Stimulated activated CD4-positive, alpha-beta T cell treated with anti-CD3 and anti-CD28 coated beads, Interleukin-2, amount 100 ng/mL, for 48 hours (primary cell): Measurements from ENCODE around the gene ZNF521.

ENCODE experiments used
- DNase-seq, 2 donors: peaks; one replicate each; pipeline ENCODE4 v3.0.0-alpha.2; 2020

The ZNF521 gene

DNA sequence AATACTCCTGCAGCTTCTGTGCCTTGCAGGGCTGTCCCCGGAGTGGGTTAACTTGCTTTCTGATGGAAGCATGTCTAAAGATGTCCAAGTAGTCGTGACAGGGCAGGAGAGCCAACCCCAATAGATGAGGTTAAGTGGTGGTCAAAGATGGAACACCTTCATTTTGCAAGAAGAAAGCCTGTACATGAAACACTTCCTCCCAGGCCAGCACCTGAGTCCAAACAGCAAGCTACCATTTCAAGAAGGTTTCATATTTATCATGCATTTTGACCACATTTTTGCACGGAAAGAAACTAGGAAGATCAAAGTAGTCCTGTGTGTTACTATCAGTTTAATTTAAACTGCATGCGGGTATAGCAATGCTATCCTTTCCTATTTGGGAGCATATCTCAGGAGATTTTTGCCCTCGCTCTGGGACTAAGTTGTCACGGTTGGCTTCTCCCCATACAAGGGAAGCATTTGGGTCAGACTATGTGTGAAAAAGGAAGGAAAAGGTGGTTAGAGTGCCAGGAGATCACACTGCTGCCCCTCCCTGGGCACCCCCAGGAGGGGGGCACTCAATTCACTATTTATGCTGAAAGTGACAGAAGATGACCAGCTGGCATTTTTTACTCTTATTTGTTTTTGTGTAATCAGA lies 187.6 kb downstream of the ZNF521 start:
- no peak for DNase-seq

DNA sequence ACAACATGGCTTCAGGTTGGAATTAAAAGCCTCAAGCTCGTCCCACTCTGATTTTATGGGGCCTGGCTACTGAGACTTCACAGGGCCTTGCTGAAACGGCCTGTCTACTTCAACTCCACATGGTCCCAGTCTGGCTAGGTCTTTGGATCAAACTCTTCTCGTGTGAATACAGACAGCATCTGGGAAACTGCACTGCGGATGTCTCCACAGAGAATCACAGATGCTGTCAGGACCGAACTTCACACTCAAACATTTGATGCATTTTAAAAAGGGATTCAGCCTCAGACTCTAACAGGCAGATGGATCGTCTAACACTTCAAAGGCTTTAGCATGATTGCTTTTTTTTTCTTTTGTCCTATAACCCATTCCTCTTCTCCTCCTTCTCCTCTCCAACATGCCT lies 198.5 kb downstream of the ZNF521 start:
- no peak for DNase-seq

- no peak for DNase-seq
Observed at GRCh38 chr18:25147877-25148488, 204.0 kb downstream of the ZNF521 start.

DNA sequence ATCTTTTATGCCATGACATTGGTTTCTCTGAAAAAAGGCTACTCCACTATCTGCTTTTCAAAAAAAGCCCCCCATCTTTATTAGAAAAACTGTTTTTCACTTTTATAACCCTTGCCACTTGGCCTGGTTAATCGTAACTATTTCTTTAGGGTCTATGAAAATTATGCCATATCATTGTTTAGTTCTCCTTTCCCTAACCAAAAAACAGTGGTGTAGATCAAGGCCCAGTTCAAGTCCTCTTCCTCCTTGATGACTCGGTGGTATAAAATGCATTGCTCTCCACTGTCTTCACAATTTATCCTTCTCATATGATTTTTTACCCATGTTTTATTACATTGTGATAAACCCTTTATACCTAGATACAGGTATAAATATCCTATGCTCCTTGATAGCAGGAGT lies 205.5 kb downstream of the ZNF521 start:
- no peak for DNase-seq

GRCh38 chr18:25145731-25146511 lies 206.0 kb downstream of the ZNF521 start:
- DNase-seq, result no peak

DNA sequence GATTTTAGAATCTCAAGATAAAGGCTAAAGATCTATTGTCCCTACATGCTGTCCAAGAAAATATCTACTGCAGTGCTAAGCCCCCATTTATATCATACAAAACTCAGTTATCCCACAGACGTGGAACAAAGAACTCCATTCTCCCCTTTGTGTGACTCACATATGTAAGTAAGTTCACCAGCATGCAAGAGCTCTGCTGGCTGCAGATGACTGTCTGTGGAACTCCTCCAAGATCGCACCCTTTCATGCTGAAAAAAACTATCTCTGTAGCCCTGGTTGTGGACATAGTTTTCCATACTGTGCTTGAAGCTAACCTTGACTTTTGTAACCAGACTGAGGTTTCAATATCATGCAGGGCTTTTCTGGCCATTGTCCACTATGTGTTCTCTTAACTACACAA lies 207.1 kb downstream of the ZNF521 start:
- no peak for DNase-seq

- DNase-seq, result no peak
Observed at GRCh38 chr18:25141886-25142285, 210.1 kb downstream of the ZNF521 start.

DNA sequence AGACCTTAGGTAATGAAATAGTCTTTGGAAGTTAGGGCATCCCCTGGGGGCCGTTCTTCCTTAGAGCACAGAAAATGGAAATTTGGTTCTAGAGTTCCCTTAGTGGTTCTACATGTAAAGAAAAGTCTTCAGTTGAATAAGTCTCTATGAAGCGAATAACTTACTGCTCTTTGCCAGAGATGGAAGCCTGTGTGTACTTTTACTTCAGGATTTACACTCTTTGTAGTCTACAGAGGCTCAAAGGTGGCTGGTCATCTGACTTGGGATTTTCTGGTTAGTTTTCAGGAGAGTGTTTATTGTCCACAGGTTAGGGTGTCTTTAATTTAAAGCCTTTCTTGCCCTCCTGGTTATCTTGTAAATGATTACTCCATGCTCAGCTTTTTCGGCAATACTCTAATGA lies 210.6 kb downstream of the ZNF521 start:
- no peak for DNase-seq

- DNase-seq, result no peak
Observed at GRCh38 chr18:25140962-25141308, 211.0 kb downstream of the ZNF521 start.

DNA sequence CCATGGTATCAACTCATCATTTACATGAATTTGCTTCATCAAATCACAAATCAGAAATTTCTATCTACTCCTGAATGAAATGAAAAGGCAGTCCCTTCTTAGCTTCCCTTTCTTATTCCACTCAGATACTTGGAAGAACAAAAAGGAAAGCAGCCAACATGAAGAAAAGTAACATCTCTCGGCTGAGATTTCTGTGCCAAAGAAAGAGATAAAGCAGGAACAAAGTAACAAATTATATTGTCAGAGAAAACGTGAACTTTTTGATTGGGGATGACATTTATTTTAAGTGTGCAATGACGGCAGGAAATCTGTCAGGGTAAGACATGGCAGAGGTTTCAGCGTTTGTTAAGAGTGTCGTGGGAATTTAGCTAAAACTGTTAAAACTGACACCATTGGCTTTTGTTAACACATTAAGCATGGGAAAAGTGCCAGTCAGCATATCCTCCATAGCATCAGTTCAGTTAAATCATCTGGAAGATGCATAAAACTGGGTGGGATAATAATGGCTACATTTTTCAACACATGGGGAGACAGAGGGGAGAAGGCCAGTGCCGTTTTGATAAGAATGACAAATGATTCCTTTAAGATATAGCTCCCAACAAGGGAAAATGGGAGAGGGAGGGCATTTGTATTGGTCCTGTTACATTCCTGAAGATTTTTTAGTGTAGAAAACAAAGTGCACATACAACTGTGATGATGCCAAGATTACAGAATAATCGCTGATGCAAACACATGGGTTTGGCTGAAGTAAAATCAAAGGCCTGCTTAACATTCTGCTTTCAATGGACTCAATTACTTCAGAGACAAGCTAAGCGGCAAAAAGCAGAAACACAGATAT lies 211.6 kb downstream of the ZNF521 start:
- no peak for DNase-seq

GRCh38 chr18:25137197-25137472 lies 214.8 kb downstream of the ZNF521 start:
- DNase-seq, result no peak

GRCh38 chr18:25136416-25137196 lies 215.4 kb downstream of the ZNF521 start:
- DNase-seq, result no peak

GRCh38 chr18:25134861-25135260 lies 217.1 kb downstream of the ZNF521 start:
- no peak for DNase-seq

- DNase-seq, result no peak
Observed at GRCh38 chr18:25133879-25134278, 218.1 kb downstream of the ZNF521 start.

DNA sequence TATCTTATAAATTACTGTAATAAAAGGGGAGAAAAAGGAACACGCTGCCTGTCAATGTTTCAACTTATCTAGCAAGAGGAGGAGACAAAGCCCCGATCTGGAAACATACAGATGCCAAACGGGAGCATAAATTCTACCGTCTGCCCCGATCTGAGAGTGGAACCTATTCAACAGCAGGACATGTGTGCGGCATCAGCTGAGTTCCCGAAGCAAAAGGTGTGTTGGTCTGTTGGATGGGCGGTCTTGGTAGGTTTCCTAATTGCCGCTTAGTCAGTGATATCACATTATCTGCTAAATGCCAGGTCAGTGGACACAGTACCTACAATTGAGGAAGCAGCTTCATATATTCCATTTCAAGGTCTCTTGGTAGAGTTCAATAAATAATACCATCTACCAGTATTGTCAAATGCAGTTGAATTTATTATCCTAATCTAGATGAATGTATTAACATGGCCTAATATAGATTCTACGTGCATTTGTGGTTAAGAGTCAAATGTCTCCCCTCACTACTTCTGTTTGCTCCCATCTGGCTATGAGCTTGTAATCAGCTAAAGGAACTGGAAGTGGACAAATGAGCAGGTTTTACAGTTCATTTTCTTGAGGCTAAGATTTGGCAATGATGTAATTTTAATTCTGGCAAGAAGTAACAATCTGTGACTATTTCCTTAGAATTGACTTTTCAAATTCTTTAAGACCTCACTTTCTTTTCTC lies 219.0 kb downstream of the ZNF521 start:
- no peak for DNase-seq

GRCh38 chr18:25126751-25127150 lies 225.2 kb downstream of the ZNF521 start:
- DNase-seq, result no peak

DNA sequence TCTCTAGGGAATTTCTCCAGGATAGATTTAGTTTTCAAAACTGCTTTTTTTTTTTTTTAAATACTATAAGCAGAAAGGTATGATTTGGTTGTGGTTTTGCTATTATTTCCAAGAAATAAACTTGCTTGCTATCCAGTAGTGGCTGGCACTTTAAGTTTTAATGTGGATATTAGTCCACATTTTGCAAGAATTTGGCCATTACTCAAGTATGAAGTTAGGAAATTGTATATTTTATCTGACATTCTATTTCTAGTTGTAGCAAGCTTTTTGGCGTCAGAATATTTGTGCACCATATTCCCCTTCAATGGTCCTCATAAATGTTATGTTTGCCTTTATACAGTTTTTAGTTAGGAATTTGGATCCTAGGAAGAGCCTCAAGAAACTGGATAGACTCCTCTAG lies 226.3 kb downstream of the ZNF521 start:
- DNase-seq, result no peak

- DNase-seq, result no peak
Observed at GRCh38 chr18:25123438-25124232, 228.3 kb downstream of the ZNF521 start.

DNA sequence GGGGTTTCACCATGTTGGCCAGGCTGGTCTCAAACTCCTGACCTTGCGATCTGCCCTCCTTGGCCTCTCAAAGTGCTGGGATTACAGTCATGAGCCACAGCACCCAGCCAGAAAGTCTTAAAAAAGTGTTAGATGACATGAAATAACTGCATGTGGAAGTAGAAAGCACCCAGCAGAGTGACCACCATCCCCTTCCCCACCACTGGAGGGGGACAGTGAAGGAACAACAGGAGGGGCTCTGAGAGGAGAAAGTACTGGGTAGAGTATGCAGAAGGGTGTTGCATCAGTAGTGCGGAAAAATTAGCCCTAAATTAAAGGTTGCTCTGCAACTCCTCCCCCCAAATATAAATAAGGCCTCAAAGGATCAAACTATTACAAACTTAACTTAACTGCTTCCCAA lies 230.5 kb downstream of the ZNF521 start:
- DNase-seq, result no peak

- DNase-seq, result no peak
Observed at GRCh38 chr18:25113566-25113965, 238.4 kb downstream of the ZNF521 start.

DNA sequence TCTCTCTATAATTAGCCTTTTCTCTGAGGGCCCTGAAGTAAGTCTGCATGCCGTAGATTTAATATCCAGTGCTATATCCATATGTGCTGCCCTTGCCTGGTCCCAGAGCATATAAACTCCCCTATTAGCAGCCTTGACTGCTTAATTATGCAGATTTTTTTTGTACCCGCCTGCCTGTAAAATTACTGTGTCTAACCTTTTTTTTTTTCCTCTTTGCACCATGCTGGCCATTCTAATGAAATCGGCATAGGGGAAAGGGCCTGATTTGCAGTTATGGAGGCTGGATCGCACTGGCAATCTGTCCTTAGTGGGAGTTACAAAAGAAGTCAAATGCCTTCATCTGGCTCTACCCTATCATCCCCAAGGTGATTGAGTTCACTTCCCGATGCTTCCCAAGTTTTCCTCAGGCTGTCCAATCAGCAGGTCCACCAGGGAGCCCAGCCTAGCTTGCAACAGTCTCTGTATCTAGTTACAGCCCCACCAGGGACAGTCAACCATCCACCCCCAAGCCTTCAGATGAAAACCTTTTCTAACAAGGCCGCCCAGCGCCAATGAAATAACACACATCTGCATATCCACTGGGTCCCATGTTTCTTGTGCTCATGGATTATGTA lies 239.0 kb downstream of the ZNF521 start:
- DNase-seq, result no peak
